NB4 (cell line): ENCODE results near the gene KCNA5.

Experiments used
- DNase-seq: peaks from one replicate; pipeline ENCODE4 v3.0.0; 2010; ENCODE audit warnings: low read depth
- H3K4me3 ChIP-seq: one replicate; pipeline ENCODE4 v1.5.1; 2011; ENCODE audit warnings: mild to moderate bottlenecking, low read depth, low read length, moderate library complexity
- MYC ChIP-seq: IDR thresholded peaks from 2 replicates; pipeline ENCODE4 v1.6.1; 2011; ENCODE audit warnings: low read depth, low read length
- POLR2A ChIP-seq: IDR thresholded peaks from 2 replicates; pipeline ENCODE4 v1.6.1; 2011; ENCODE audit warnings: mild to moderate bottlenecking; ENCODE audit not compliant: insufficient read length; ENCODE audit errors: extremely low read depth
- TF ChIP-seq, protein P1 (sequence below): IDR thresholded peaks from 2 replicates; pipeline ENCODE4 v1.6.1; 2011; ENCODE audit warnings: low read depth, low read length
- TF ChIP-seq, protein P2 (sequence below): IDR thresholded peaks from one replicate; pipeline ENCODE4 v1.5.1; 2012; ENCODE audit warnings: low read depth, low read length

Gene KCNA5

GRCh38 chr12:5022025-5022424 lies 21.7 kb upstream of the KCNA5 start:
- no peak overlapping the region for H3K4me3 ChIP-seq
- DNase-seq, result no peak
- TF ChIP-seq POLR2A, result no peak
- TF ChIP-seq MYC, result no peak
- TF ChIP-seq, protein P1, sequence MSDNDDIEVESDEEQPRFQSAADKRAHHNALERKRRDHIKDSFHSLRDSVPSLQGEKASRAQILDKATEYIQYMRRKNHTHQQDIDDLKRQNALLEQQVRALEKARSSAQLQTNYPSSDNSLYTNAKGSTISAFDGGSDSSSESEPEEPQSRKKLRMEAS, result no peak
- TF ChIP-seq, protein P2, sequence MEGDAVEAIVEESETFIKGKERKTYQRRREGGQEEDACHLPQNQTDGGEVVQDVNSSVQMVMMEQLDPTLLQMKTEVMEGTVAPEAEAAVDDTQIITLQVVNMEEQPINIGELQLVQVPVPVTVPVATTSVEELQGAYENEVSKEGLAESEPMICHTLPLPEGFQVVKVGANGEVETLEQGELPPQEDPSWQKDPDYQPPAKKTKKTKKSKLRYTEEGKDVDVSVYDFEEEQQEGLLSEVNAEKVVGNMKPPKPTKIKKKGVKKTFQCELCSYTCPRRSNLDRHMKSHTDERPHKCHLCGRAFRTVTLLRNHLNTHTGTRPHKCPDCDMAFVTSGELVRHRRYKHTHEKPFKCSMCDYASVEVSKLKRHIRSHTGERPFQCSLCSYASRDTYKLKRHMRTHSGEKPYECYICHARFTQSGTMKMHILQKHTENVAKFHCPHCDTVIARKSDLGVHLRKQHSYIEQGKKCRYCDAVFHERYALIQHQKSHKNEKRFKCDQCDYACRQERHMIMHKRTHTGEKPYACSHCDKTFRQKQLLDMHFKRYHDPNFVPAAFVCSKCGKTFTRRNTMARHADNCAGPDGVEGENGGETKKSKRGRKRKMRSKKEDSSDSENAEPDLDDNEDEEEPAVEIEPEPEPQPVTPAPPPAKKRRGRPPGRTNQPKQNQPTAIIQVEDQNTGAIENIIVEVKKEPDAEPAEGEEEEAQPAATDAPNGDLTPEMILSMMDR, result no peak

GRCh38 chr12:5022465-5023061 lies 21.1 kb upstream of the KCNA5 start:
- TF ChIP-seq, protein P2, result peak; percentile 78
- TF ChIP-seq, protein P1, result no peak
- TF ChIP-seq POLR2A (no peak), MYC (no peak)
- no peak overlapping the region for H3K4me3 ChIP-seq
- peak; percentile 40 for DNase-seq

- TF ChIP-seq, protein P2, result no peak
- no peak for TF ChIP-seq POLR2A
- TF ChIP-seq MYC, result no peak
- TF ChIP-seq, protein P1, result no peak
- no peak for DNase-seq
- no peak overlapping the region for H3K4me3 ChIP-seq
Observed at GRCh38 chr12:5023842-5024241, 19.8 kb upstream of the KCNA5 start.

DNA sequence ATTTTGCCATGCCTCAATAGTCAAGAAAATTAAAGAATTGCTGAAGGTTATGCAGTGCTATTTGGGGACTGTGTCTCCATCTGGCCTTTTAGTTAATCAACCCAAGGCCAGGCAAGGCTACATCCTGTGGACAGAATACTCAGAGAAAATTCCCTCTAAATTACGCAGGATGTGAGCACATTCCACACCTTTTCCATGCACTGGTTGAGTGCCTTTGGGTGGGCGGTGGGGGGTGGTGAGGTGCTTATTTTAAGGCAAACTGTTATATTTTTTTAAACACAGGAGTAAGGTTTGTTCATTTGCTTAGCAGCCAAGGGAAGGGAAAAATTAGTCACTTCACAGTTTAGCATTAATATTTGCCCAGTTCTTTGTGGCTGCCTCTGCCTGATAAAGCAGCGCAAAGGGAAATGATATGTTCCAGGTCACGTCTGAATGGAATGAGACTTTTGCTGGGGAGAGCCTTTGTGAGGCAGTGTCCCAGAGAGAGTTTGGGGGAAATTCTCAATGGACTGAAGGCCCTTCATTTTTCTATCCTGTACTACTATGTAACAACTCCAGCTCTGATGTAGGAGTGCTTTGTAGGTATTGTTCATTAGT lies 17.2 kb upstream of the KCNA5 start:
- no peak for TF ChIP-seq POLR2A
- TF ChIP-seq, protein P2, result no peak
- no peak for TF ChIP-seq MYC
- TF ChIP-seq, protein P1, result no peak
- H3K4me3 ChIP-seq, result no peak overlapping the region
- no peak for DNase-seq

GRCh38 chr12:5027046-5027821 lies 16.4 kb upstream of the KCNA5 start:
- DNase-seq, result no peak
- TF ChIP-seq, protein P2, result no peak
- TF ChIP-seq, protein P1, result no peak
- TF ChIP-seq POLR2A (no peak), MYC (no peak)
- H3K4me3 ChIP-seq, result no peak overlapping the region
